GM19468 (cell line): ENCODE data around the gene GMPPA.

ENCODE experiments used
- ATAC-seq: cut with Tn5 transposase; IDR thresholded peaks from one replicate; pipeline ENCODE4 v1.9.1; 2021; ENCODE audit warnings: mild to moderate bottlenecking, moderate library complexity, moderate number of reproducible peaks; ENCODE audit not compliant: unreplicated experiment; ENCODE audit errors: extremely low read depth

The GMPPA gene

GRCh38 chr2:219551441-219552381, 53.0 kb downstream of the GMPPA start:
- no peak for ATAC-seq

GRCh38 chr2:219552382-219553167, 53.9 kb downstream of the GMPPA start:
- ATAC-seq = peak; percentile 91

- no peak for ATAC-seq
Observed at GRCh38 chr2:219553168-219553417, 54.4 kb downstream of the GMPPA start.

- no peak for ATAC-seq
Observed at GRCh38 chr2:219553463-219553963, 54.8 kb downstream of the GMPPA start.

- no peak for ATAC-seq
Observed at GRCh38 chr2:219554350-219554749, 55.7 kb downstream of the GMPPA start.

- ATAC-seq = no peak
Observed at GRCh38 chr2:219555956-219556355, 57.3 kb downstream of the GMPPA start.

GRCh38 chr2:219556413-219556812, 57.7 kb downstream of the GMPPA start:
- ATAC-seq = no peak
